ENCODE results near the gene KLK3.

KLK3 gene

GRCh38 chr19:50908336-50908735 is 53.6 kb downstream of the KLK3 start:
- Histone ChIP-seq H3K9me3 (ENCODE audit: low read length) (no peaks in the 10 kb centered on the region), H3K27ac (ENCODE audit: low read depth, low read length, poor library complexity, severe bottlenecking) (no peak overlapping the region), H3K4me2 (ENCODE audit: low read length) (no peak overlapping the region), H4K20me1 (ENCODE audit: insufficient read depth, low read length) (no peaks in the 10 kb centered on the region), H3K36me3 (ENCODE audit: insufficient read depth, low read length) (no peaks in the 10 kb centered on the region), H3K9ac (ENCODE audit: low read length) (no peak overlapping the region), H3K4me1 (ENCODE audit: insufficient read depth, low read length, severe bottlenecking) (no peaks in the 10 kb centered on the region), H3K27me3 (ENCODE audit: insufficient read depth, low read length) (no peaks in the 10 kb centered on the region), H3F3A (ENCODE audit: insufficient read depth, low read length) (no peaks in the 10 kb centered on the region), H2AFZ (ENCODE audit: low read length) (no peak overlapping the region), H3K9me2 (ENCODE audit: low read depth, low read length) (no peaks in the 10 kb centered on the region), H3K79me2 (ENCODE audit: insufficient read depth, low read length) (no peaks in the 10 kb centered on the region), H3K4me3 (ENCODE audit: low read depth, low read length, poor library complexity, severe bottlenecking) (no peak overlapping the region)
- no peak for TF ChIP-seq EZH2 (IDR thresholded peaks at IDR 0.05; ENCODE audit: borderline replicate concordance, low read length)
- TF ChIP-seq, protein P1, sequence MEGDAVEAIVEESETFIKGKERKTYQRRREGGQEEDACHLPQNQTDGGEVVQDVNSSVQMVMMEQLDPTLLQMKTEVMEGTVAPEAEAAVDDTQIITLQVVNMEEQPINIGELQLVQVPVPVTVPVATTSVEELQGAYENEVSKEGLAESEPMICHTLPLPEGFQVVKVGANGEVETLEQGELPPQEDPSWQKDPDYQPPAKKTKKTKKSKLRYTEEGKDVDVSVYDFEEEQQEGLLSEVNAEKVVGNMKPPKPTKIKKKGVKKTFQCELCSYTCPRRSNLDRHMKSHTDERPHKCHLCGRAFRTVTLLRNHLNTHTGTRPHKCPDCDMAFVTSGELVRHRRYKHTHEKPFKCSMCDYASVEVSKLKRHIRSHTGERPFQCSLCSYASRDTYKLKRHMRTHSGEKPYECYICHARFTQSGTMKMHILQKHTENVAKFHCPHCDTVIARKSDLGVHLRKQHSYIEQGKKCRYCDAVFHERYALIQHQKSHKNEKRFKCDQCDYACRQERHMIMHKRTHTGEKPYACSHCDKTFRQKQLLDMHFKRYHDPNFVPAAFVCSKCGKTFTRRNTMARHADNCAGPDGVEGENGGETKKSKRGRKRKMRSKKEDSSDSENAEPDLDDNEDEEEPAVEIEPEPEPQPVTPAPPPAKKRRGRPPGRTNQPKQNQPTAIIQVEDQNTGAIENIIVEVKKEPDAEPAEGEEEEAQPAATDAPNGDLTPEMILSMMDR (IDR thresholded peaks at IDR 0.05; ENCODE audit: low read length) = no peak

GRCh38 chr19:50909240-50910070 is 54.7 kb downstream of the KLK3 start:
- Histone ChIP-seq H3K9ac (ENCODE audit: low read length) (no peak overlapping the region), H4K20me1 (ENCODE audit: insufficient read depth, low read length) (no peaks in the 10 kb centered on the region), H3K79me2 (ENCODE audit: insufficient read depth, low read length) (no peaks in the 10 kb centered on the region), H3K9me2 (ENCODE audit: low read depth, low read length) (no peaks in the 10 kb centered on the region), H2AFZ (ENCODE audit: low read length) (no peak overlapping the region), H3K27me3 (ENCODE audit: insufficient read depth, low read length) (no peaks in the 10 kb centered on the region), H3K27ac (ENCODE audit: low read depth, low read length, poor library complexity, severe bottlenecking) (no peak overlapping the region), H3K4me2 (ENCODE audit: low read length) (no peak overlapping the region), H3K9me3 (ENCODE audit: low read length) (no peaks in the 10 kb centered on the region), H3K4me1 (ENCODE audit: insufficient read depth, low read length, severe bottlenecking) (no peaks in the 10 kb centered on the region), H3K4me3 (ENCODE audit: low read depth, low read length, poor library complexity, severe bottlenecking) (no peak overlapping the region), H3K36me3 (ENCODE audit: insufficient read depth, low read length) (no peaks in the 10 kb centered on the region), H3F3A (ENCODE audit: insufficient read depth, low read length) (no peaks in the 10 kb centered on the region)
- no peak for TF ChIP-seq EZH2 (IDR thresholded peaks at IDR 0.05; ENCODE audit: borderline replicate concordance, low read length)
- TF ChIP-seq, protein P1 (IDR thresholded peaks at IDR 0.05; ENCODE audit: low read length) = no peak
